Rectal smooth muscle tissue (tissue), 1 donor: ENCODE measurements around the gene MAPKBP1.
"Not testable (repeated sequence)": the region's sequence is repeated elsewhere in the genome, so short reads cannot be mapped to it uniquely, and the experiment has no call there.

Experiments used
- H3K27ac ChIP-seq: one replicate; pipeline ENCODE4 v1.7.0; 2013; ENCODE audit warnings: low read depth, low read length, inconsistent platforms
- H3K27me3 ChIP-seq: one replicate; pipeline ENCODE4 v1.7.0; 2013; ENCODE audit warnings: low read length; ENCODE audit not compliant: control insufficient read depth, insufficient read depth
- H3K36me3 ChIP-seq: one replicate; pipeline ENCODE4 v1.7.0; 2013; ENCODE audit warnings: low read length; ENCODE audit not compliant: control insufficient read depth, insufficient read depth
- H3K4me1 ChIP-seq: one replicate; pipeline ENCODE4 v1.7.0; 2013; ENCODE audit warnings: low read length; ENCODE audit not compliant: control insufficient read depth, insufficient read depth
- H3K4me3 ChIP-seq: one replicate; pipeline ENCODE4 v1.7.0; 2013; ENCODE audit warnings: low read length
- H3K9ac ChIP-seq: one replicate; pipeline ENCODE4 v1.7.0; 2013; ENCODE audit warnings: low read length

The MAPKBP1 gene

DNA sequence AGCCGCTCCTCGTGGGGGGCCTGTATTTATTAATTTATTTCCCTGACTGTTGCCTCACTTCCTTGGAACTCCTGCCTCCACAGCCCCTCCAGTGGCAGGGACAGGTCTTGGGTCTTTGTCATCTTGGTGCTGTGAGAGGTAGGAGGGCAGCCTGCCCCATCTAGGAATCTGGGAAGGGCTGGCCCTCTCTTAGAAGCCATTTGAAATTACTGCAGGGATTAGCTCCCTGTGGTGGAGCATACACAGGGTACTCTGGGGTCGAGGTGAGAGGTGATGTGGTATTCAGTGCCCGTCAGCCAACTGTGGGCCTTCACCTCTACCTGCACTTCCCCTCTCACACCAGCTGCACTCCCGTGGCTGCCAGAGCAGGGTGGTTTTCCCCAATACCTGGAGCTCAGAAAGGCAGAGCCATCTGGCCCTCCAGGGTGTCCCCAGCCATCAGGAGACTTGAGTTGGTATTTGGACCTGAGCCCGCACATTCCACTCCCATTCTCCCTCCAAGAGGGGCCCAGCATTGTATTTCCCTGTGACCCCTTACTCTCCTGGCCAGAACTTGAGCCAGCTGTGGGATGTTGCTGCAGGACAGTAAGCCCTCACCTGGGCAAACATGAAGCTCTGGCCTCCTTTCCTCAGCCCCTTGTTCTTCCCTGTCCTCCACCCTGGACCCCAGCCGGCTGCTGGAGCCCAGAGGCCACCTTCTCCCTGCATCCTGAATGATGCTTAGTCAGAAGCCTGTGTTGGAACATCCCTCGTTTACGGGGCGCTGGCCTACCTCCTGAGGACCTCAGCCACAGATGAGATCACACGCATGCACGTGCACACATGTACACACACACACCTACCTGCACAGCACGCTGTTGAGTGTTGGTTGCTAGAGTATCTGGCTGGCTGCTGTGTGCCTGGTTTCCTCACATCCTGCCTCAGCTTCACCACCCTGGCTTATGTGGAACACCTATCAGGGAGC is 51.6 kb downstream of the MAPKBP1 start:
- Histone ChIP-seq H3K4me3 (no peak overlapping the region), H3K9ac (no peak overlapping the region), H3K36me3 (peaks cover 10% of the 10 kb centered on the region), H3K27me3 (no peaks in the 10 kb centered on the region), H3K4me1 (peaks cover 8% of the 10 kb centered on the region), H3K27ac (no peak overlapping the region)

DNA sequence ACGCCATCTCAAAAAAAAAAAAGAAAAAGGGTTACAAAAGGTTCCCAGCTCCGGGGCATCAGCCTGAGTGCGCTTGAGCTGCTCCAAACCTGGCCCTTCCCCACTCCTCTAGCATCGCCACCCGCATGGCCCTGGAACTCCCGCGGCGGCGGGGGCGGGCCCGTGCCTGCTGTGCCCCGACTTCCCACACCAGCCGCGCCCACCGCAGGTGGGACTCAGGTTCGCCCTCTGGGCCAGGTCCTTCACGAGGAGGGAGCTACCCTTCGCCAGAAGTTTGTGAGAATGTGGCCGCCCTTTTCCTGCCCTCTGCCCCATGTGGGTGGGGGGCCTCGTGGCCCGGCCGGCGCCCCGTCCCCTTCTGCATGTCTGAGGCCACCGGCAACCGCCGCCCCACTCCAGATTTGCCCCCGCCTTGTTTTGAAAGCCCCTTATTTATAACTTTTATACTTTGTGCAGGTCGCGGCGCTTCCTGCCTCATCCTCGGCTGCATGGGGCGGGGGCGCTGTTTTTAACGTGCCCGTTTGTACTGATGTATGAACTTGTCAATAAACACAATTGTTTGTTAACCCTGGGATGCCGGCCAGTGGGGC is 53.1 kb downstream of the MAPKBP1 start:
- Histone ChIP-seq H3K27ac (no peak overlapping the region), H3K36me3 (peaks cover 13% of the 10 kb centered on the region), H3K4me1 (peaks cover 8% of the 10 kb centered on the region)

DNA sequence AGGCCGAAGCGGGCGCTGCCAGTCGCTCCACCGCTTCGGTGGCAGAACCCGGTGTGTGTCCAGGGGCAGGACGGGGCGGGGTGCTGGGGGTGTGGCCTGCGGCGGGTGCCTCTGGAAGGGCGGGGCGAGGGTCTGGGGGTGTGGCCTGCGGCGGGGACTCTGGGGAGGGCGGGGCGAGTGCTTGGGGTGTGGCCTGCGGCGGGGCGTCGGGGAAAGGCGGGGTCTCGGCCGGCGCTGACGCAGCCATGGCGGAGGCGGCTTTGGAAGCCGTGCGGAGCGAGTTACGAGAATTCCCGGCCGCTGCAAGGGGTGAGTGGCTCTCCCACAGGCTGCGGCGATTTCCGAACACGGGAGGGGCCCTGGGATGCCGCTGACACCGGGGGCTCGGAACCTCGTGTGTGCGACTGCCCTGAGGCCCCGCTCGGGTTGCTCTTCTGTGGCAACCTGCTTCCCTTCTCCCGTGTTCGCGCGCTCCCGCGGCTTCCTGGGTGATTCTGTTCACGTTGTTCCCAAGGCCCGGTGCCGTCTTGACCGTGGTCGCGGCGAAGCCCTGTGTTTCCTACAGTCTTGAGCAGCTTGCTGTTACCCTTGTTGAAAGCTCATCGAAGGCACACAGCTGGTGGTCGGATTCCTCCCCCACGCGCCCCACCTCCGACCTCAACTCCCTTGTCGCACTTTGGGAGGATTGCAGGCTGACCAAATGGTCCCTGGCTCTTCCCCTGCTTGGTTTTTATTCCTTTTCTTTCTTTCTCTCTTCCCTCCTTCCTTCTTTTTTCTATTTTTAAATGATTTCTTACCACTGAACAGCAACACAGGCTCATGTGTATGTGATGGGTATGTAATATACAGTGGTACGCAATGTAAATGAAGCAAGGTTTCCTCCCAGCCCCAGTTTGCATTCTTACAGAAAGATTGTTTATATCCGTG is 53.9 kb downstream of the MAPKBP1 start, which contains the start of gene JMJD7:
Gene JMJD7 (plus strand): TSS at position 213 of the 927 bp plus-strand sequence. CDS start 33 bp downstream, at position 246.
- H3K27ac ChIP-seq = peak within 1 kb of the TSS; percentile 83
- H3K4me3 ChIP-seq = peak within 1 kb of the TSS; percentile 95
- H3K36me3 ChIP-seq = peaks cover 13% of the 10 kb centered on the region
- H3K9ac ChIP-seq = peak within 1 kb of the TSS; percentile 83
- peaks cover 8% of the 10 kb centered on the region for H3K4me1 ChIP-seq
- no peaks in the 10 kb centered on the region for H3K27me3 ChIP-seq

More for the DNA sequence above, 53.1 kb downstream of the MAPKBP1 start:
- Histone ChIP-seq H3K9ac (no peak overlapping the region), H3K4me3 (peak overlapping the region; percentile 62), H3K27me3 (no peaks in the 10 kb centered on the region)

DNA sequence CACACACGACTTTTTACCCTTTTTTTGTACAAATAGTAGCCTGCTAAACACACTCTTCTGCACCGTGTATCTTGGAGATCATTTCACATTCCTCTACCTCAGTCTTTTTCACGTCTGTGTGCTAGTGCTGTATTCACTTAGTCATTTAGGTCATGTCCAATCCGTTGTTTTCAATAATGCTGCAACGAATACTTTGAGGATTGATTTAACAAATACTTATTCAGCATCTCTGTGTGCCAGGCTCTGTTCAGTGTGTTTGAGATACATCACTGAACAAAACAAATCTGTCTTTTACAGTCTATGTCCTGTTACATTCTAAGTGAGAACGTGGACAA is 54.5 kb downstream of the MAPKBP1 start:
- Histone ChIP-seq H3K36me3 (peaks cover 13% of the 10 kb centered on the region), H3K4me1 (peaks cover 8% of the 10 kb centered on the region), H3K27ac (peak overlapping the region; percentile 83), H3K27me3 (no peaks in the 10 kb centered on the region), H3K4me3 (peak overlapping the region; percentile 95), H3K9ac (peak overlapping the region; percentile 83)

DNA sequence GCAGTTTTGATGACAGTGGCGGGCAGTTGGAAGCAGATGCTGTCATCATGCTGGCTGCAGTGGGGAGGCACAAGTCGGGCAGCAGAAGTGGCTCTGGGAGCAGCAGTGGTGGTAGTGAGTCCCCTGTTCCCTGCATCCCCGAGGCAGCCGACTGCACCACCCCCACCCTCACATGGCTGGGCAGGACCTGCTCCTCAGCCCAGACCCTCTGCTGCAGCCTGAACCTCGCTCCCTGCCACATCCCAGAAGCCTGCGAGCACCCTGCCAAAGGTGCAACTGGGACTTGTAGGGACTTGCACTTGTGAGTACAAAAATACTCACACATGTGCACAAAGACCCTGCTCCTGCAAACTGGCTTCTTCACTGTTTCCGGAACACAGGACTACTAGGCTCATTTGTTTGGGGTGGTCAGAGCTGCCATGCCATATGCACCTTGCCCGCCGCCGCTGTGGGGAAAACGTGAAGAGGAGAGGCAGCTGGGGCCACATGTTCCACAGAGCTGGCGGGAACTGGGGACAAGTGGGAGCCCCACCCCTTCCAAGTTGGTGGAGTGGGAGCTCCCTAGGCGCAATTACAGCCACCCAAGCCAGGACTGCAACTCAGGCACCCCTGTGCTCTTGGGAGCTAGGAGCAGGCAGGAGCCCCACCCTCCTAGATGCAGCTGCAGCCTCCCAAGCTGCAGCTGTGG is 55.8 kb downstream of the MAPKBP1 start:
- Histone ChIP-seq H3K27ac (no peak overlapping the region), H3K9ac (no peak overlapping the region), H3K27me3 (no peaks in the 10 kb centered on the region), H3K4me1 (peaks cover 8% of the 10 kb centered on the region), H3K4me3 (no peak overlapping the region), H3K36me3 (peaks cover 7% of the 10 kb centered on the region)

DNA sequence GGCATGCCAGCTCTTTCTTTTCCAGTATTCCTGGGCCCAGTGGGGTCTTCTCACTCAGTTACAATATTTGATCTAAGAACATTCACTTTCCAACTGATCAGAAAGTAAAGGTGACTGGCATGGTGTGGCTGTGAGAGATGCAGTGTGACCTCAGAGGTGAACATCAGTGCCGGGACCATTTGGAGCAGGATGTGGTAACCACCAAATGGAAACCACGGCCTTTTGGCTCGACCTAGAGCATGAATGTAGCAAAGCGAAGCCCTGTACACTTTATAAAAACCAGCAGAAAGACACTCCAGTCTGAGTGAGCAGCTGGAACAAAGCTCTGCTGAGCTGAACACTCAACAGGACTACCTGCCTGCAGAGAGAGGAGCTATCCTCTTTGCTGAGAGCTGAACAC is 57.0 kb downstream of the MAPKBP1 start:
- not testable (repeated sequence) for H3K4me3 ChIP-seq, H3K4me1 ChIP-seq, H3K27me3 ChIP-seq, H3K9ac ChIP-seq, H3K27ac ChIP-seq, H3K36me3 ChIP-seq

DNA sequence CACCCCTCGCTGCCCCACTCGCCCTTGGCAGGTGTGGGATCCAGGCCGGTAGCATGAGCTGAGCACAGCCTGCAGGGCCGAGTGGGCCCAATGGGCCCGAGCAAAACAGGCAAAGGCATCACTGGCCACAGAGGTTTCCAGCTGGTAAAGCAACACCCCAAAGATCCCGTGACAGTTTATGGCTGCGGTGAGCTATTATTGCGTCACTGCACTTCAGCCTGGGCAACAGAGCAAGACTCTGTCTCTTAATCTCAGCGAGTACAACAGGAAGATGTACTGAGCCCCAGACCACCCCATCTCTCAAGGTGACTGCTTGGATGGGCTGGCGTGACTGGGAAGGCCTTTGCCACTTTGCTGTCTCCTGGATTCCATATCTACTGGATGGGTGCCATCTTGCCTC is 57.9 kb downstream of the MAPKBP1 start:
- H3K36me3 ChIP-seq = peaks cover 7% of the 10 kb centered on the region
- H3K4me3 ChIP-seq = no peak overlapping the region
- no peaks in the 10 kb centered on the region for H3K27me3 ChIP-seq
- H3K9ac ChIP-seq = no peak overlapping the region
- H3K27ac ChIP-seq = no peak overlapping the region
- peaks cover 8% of the 10 kb centered on the region for H3K4me1 ChIP-seq

DNA sequence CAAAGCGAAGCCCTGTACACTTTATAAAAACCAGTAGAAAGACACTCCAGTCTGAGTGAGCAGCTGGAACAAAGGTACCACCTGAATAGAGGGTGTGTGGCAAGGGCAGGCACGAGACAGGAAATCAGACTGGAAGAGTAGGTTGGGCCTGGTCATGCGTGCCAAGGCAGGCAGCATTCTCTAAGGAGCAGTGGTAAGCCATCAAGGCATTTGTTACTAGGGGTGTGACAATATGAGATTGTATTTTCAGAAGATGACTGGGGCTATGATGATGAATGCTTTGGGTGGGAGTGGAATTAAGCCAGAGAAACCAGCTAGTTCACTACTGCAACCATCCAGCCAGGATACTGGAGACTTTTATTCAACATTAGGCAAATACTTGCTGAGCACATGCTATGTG is 58.6 kb downstream of the MAPKBP1 start:
- H3K36me3 ChIP-seq = peaks cover 9% of the 10 kb centered on the region

DNA sequence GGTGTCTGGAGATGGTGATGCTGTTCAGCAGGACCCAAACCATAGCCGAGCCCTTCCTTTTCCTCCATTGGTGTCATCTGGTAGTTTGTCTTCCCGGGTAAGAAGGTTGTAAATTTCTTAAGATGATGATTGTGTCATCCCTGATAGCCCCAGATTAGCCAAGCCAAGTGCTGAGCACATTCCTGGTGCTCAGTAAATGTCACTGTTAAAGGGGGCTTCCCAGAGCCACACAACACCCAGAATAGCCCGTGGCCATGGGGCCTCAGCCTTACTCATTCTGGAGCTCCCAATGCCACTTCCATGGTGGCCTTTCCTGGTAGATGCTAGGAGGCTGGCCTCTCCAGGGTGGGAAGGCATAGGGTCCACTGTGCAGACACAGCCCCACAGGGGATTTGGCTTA is 59.8 kb downstream of the MAPKBP1 start:
- Histone ChIP-seq H3K36me3 (peaks cover 10% of the 10 kb centered on the region), H3K27ac (no peak overlapping the region), H3K9ac (no peak overlapping the region), H3K27me3 (no peaks in the 10 kb centered on the region), H3K4me1 (peaks cover under 1% of the 10 kb centered on the region), H3K4me3 (no peak overlapping the region)

More for the DNA sequence above, 58.6 kb downstream of the MAPKBP1 start:
- H3K4me1 ChIP-seq = peaks cover 8% of the 10 kb centered on the region
- no peak overlapping the region for H3K27ac ChIP-seq
- H3K4me3 ChIP-seq = no peak overlapping the region
- H3K9ac ChIP-seq = no peak overlapping the region
- no peaks in the 10 kb centered on the region for H3K27me3 ChIP-seq

DNA sequence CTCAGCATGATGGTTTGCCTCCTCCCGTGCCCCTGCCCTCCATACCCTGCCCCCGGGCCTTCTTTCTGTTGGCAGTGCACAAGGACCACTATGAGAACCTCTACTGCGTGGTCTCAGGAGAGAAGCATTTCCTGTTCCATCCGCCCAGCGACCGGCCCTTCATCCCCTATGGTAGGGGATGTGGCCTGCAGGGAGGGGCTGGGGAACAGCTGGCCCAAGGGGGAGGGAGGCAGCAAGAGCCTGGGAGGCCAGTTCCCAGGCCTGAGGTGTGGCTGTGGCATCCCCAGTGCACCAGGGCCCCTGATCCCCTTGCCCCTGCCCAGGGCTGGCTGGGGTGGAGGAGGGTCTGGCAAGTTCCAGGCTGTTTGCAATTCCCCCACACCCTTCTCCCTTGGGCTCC is 61.8 kb downstream of the MAPKBP1 start:
- Histone ChIP-seq H3K9ac (no peak overlapping the region), H3K4me3 (no peak overlapping the region), H3K27me3 (no peaks in the 10 kb centered on the region), H3K36me3 (peaks cover 10% of the 10 kb centered on the region), H3K27ac (no peak overlapping the region), H3K4me1 (no peaks in the 10 kb centered on the region)

DNA sequence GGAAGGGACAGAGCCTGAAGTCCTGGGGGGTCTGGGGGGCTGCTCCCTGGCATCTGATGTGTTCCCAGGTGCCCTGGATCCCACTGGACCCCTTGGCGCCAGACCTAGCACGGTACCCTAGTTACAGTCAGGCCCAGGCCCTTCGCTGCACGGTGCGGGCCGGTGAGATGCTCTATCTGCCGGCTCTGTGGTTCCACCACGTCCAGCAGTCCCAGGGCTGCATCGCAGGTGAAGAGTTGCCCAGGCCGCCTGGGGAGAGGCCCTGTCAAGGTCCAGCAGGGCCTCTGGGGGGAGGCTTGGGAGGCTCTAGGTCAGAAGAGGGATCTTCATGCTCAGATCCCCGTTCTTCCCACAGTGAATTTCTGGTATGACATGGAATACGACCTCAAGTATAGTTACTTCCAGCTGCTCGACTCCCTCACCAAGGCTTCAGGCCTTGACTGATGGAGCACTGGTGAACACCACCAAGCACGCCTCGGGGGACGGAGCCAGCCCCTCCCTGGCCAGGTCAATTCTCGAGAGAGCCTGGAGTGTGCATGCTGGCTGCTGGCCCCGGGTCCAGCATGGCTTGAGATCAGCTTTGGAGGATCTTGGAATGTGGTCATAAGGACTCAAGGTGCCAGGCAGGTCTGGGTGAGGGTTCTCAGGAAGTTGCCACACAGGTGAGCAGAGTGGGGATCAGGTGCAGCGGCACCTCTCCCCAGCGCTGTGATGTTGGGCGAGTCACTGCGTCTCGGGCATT is 62.6 kb downstream of the MAPKBP1 start:
- Histone ChIP-seq H3K36me3 (peaks cover 7% of the 10 kb centered on the region), H3K27me3 (no peaks in the 10 kb centered on the region), H3K27ac (no peak overlapping the region), H3K4me3 (no peak overlapping the region), H3K9ac (no peak overlapping the region), H3K4me1 (no peaks in the 10 kb centered on the region)
